WI38 (cell line): Measurements from ENCODE around the gene PSMB7.

Source experiments
- H3K4me3 ChIP-seq: 2 replicates; pipeline ENCODE4 v1.5.1; 2011; ENCODE audit warnings: low read depth, mild to moderate bottlenecking, control low read depth, low read length
- TF ChIP-seq, protein P1 (sequence below): IDR thresholded peaks from 2 replicates; pipeline ENCODE4 v1.5.1; 2012; ENCODE audit warnings: low read depth, mild to moderate bottlenecking, control low read depth, low read length

The PSMB7 gene

DNA sequence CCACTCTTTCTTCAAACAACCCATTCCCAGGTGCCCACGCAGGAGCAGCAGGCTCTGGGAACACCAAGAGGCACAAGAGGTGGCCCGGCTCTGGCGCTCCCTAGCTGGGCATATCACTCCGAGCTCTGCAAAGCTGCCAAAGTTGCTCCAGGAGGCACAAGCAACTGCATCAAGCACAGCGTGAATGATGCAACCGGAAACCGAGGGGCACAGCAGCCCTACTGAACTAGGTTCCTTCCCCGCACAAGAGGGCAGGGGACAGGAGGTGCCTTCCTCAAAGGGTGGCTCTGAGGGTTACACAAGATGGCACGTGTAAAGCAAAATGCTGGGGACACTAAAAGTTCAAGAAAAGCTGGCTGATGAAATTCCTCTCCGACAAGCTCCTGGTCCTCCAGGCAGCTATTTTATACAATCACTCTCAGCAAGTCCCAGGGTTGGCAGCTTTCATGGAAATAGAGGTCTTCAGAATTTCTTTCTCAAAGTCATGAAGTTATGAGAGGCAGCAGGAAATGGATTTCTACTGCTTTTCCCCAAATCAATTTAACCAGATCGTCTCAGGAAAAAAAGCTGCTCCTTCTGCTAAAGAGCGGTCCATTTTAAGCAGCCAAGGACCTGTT is 22.9 kb downstream of the PSMB7 start:
- TF ChIP-seq, protein P1, sequence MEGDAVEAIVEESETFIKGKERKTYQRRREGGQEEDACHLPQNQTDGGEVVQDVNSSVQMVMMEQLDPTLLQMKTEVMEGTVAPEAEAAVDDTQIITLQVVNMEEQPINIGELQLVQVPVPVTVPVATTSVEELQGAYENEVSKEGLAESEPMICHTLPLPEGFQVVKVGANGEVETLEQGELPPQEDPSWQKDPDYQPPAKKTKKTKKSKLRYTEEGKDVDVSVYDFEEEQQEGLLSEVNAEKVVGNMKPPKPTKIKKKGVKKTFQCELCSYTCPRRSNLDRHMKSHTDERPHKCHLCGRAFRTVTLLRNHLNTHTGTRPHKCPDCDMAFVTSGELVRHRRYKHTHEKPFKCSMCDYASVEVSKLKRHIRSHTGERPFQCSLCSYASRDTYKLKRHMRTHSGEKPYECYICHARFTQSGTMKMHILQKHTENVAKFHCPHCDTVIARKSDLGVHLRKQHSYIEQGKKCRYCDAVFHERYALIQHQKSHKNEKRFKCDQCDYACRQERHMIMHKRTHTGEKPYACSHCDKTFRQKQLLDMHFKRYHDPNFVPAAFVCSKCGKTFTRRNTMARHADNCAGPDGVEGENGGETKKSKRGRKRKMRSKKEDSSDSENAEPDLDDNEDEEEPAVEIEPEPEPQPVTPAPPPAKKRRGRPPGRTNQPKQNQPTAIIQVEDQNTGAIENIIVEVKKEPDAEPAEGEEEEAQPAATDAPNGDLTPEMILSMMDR = no peak
- H3K4me3 ChIP-seq = no peak overlapping the region; the same call in 1 of the 2 replicates

DNA sequence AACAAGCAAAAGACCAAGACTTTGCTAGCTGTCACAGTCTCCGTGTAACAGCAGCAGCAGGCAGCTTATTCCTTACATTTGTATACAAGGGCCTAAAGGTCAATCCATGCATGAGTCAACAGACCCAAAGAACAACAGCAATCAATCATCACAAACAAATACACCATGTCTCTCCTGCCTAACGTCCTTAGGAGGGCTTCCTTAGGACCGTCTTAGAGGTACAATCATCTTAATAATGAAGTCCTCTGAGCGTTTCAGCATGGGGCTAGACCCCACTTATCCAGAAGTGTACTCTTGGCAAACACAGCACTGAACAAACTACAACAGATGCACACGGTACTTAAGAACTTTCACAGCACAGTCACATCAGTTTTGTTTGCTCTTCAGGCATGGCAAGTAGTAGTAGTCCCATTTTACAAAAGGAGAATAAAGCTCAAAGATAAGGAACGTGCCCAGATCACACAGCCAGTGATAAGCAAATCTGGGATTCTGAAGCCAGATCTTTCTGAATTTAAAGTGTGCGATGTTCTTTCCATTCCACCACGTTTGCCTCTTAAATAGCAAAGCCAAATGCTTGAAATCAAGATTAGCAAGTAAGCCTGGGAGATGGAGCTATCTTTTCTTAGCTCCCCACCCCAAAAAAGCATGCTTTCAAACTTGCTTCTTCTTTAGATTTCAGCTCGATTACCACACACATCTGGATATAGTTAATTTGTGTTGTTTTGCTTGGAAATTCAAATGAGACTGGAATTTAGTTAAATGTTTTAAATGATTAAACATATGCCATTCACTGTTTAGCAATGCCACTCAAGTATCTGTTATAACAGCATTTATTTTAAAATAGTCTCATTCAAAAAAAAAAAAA is 24.2 kb downstream of the PSMB7 start:
- TF ChIP-seq, protein P1 = no peak
- H3K4me3 ChIP-seq = no peak overlapping the region

DNA sequence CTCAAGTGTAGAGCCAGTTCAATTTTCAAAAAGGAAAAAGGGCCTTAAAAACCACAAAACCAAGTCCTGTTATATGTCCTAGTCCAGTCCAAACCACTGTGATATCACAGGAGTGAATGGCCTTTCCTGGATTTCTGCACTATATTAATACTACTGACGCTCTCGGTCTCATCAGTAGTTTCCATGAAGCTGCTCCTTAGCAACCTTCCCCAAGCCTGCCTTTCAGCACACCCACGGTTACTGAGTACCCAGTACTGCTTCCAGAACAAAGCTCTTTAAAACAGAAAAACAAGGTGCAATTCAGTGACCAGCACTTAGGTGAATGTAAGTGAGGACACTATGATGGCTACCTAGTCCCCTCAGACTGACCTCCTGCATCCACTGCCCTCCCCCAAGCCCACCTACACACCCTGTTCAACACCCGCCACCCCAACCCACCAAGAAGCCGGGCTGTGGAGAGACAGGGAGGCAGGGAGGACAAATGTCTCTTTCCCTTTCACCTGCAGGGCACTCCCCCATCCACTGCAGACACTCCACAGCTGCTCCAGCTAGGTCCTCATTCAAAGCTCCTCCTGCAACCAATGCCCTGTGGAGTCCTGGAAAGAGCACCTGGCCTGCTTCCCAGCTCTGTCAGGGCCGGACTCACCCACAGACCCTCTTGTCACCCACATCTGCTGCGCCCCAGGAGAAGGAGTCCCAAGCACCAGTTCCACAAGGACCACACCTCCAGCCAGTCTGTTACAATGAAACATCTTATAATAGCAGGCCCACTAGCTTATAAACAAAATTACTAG is 25.9 kb downstream of the PSMB7 start:
- no peak overlapping the region for H3K4me3 ChIP-seq
- TF ChIP-seq, protein P1 = no peak

DNA sequence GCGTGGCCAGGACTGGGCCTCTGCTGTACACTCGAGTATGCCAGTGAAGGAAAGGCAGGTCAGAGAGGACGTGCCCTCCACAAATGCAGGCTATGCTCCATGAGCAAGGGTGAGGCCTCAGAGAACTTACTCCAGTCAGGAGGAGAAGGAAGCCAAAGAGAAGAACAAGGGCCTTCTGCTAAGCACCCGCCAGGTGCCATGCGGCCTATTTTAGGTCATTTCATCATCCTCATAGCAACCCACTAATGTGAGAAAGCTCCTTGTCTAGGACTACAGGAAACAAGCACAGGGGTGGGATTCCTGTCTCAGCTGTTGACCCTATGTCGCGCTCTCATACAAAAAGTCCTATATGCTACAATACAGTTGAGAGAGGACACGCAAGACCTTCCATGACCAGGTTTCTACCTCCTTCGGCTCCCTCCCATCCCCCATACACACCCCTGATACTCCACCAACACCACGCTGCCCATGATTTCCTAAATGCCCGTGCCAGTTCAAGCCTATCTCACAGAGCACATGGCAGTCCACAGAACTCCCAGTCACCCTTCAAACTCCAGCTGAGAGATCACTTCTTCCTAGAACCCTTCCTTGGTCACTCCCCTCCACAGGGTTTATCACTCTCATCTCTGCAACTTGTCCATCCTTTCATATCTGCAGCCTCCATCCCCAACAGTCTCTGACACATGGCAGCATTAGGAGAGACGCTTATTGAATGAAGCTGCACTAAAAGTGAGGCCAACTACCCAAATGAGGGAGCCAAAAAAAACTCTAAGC is 26.8 kb downstream of the PSMB7 start:
- TF ChIP-seq, protein P1 = no peak
- H3K4me3 ChIP-seq = no peak overlapping the region

DNA sequence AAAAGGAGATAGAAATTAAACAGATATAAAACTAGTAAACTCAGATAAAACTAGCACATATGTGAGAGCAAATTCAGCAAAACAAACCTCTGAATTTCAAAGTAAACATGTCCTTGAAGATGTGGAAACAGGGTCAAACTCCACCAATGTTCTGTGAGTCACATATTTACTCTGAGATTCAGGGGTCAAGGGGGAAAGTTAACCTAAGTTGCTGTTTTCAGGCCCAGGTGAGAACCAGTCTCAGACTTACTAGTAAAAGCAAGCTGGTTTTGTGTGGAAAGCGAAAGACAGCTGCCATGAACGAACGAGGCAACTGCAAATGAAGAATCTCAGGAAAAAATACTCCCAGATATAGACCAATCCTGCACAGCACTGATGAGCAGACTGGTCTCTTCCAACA is 29.0 kb downstream of the PSMB7 start:
- no peak overlapping the region for H3K4me3 ChIP-seq
- TF ChIP-seq, protein P1 = no peak

DNA sequence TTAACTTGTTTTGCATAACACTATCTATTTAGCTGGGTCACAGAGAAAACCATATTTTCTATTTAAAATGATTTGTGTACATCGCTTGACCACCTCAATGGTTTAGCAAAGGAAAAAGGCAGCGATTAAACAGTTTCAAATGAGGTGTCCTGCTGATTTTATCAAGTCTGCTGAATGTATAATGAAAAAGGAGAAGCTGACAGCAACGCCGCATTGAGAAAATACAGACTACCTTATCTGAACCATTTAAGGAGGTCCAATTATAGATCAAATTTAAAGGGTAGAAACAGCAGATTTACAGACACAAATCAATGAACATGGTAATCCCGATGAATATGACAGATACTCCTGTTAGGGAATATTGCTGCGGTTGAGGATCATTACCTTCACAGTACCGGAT is 29.6 kb downstream of the PSMB7 start:
- H3K4me3 ChIP-seq = no peak overlapping the region
- TF ChIP-seq, protein P1 = no peak
